ENCODE measurements around the gene CCDC28A. TPM values are rescaled to one million over a fixed set of nuclear protein-coding genes. Genes with fewer than 3 reads are reported as not detected.

Gene CCDC28A
- polyA plus RNA-seq, 1 experiment = 7.3 TPM

- TF ChIP-seq CTCF (IDR thresholded peaks at IDR 0.05; ENCODE audit: insufficient read depth, low read depth, low read length) = no peak
- peaks cover 5% of the 10 kb centered on the region; the same call in 1 of the 2 replicates for H3K27me3 ChIP-seq (ENCODE audit: control insufficient read depth, insufficient read depth, low read length)
- DNase-seq (ENCODE audit: low read depth) = no peak
- ChIA-PET POLR2A (no interaction called here), CTCF (interaction anchor here (1.9 to 4.0 kb wide), 4 partner anchors 8 to 550 kb away, joined by 6 to 50 read pairs (median 20); partner anchors contain the start of gene REPS1)
- no peaks in the 10 kb centered on the region for H3K36me3 ChIP-seq (ENCODE audit: control insufficient read depth, insufficient read depth, low read length)
- no peak overlapping the region for H3K4me3 ChIP-seq (ENCODE audit: low read depth, low read length)
Measured at GRCh38 chr6:138814179-138814834, 40.7 kb downstream of the CCDC28A start.

- TF ChIP-seq CTCF (IDR thresholded peaks at IDR 0.05; ENCODE audit: insufficient read depth, low read depth, low read length) = no peak
- POLR2A ChIA-PET = no interaction called here
- Histone ChIP-seq H3K27me3 (ENCODE audit: control insufficient read depth, insufficient read depth, low read length) (peaks cover 5% of the 10 kb centered on the region; the same call in 1 of the 2 replicates), H3K36me3 (ENCODE audit: control insufficient read depth, insufficient read depth, low read length) (no peaks in the 10 kb centered on the region), H3K4me3 (ENCODE audit: low read depth, low read length) (no peak overlapping the region)
- CTCF ChIA-PET = interaction anchor here (0.5 to 4.0 kb wide), 9 partner anchors 9 to 1237 kb away, joined by 3 to 50 read pairs (median 6); partner anchors contain the start of gene REPS1
- DNase-seq (ENCODE audit: low read depth) = no peak
Measured at GRCh38 chr6:138815221-138815620, 41.7 kb downstream of the CCDC28A start.

GRCh38 chr6:138815797-138816528 lies 42.4 kb downstream of the CCDC28A start:
- CTCF ChIA-PET = interaction anchor here (0.6 to 4.0 kb wide), 18 partner anchors 10 to 549 kb away, joined by 3 to 50 read pairs (median 4); partner anchors contain the start of gene REPS1
- Histone ChIP-seq H3K27me3 (ENCODE audit: control insufficient read depth, insufficient read depth, low read length) (peaks cover 4% of the 10 kb centered on the region; the same call in 1 of the 2 replicates), H3K4me3 (ENCODE audit: low read depth, low read length) (no peak overlapping the region), H3K36me3 (ENCODE audit: control insufficient read depth, insufficient read depth, low read length) (no peaks in the 10 kb centered on the region)
- TF ChIP-seq CTCF (IDR thresholded peaks at IDR 0.05; ENCODE audit: insufficient read depth, low read depth, low read length) = peak; percentile 65
- POLR2A ChIA-PET = interaction anchor here (0.7 kb wide), 1 partner anchor 188 kb away, joined by 3 read pairs; no protein-coding TSS in a partner anchor
- no peak for DNase-seq (ENCODE audit: low read depth)

GRCh38 chr6:138817799-138818198 lies 44.2 kb downstream of the CCDC28A start:
- ChIA-PET POLR2A (no interaction called here), CTCF (interaction anchor here (0.6 to 3.2 kb wide), 5 partner anchors 11 to 547 kb away, joined by 3 to 24 read pairs (median 5); no protein-coding TSS in a partner anchor)
- no peaks in the 10 kb centered on the region for H3K27me3 ChIP-seq (ENCODE audit: control insufficient read depth, insufficient read depth, low read length)
- H3K4me3 ChIP-seq (ENCODE audit: low read depth, low read length) = no peak overlapping the region
- DNase-seq (ENCODE audit: low read depth) = peak; percentile 53
- H3K36me3 ChIP-seq (ENCODE audit: control insufficient read depth, insufficient read depth, low read length) = no peaks in the 10 kb centered on the region
- TF ChIP-seq CTCF (IDR thresholded peaks at IDR 0.05; ENCODE audit: insufficient read depth, low read depth, low read length) = no peak
